ENCODE data around the gene IRF2BPL. TPM values are rescaled to one million over a fixed set of nuclear protein-coding genes. Genes with fewer than 3 reads are reported as not detected.
A peak's percentile ranks its signal among the peaks of the same experiment; 100 is the strongest.

The IRF2BPL gene
- total and polyA plus RNA-seq, 9 of the 15 experiments (the other 6 are each of a cell fraction or from before 2014, with no cell fraction given), result 0.52 to 21.6 (median 2.5) TPM

GRCh38 chr14:77040059-77040740 lies 11.7 kb upstream of the IRF2BPL start (continued):
- peak; percentile 42 for TF ChIP-seq HNRNPLL (IDR thresholded peaks at IDR 0.05; ENCODE audit: low read depth, low read length, poor library complexity, severe bottlenecking)
- TF ChIP-seq ZNF512 (tag; IDR thresholded peaks at IDR 0.05), result no peak
- TF ChIP-seq CCAR2 (IDR thresholded peaks at IDR 0.05; ENCODE audit: low read depth, low read length), result no peak
- no peak for TF ChIP-seq ZNF324 (CRISPR knock-in tag; IDR thresholded peaks at IDR 0.05)
- no peak for TF ChIP-seq ZNF12 (CRISPR knock-in tag; IDR thresholded peaks at IDR 0.05)
- no peak for TF ChIP-seq GTF2E2 (tag; IDR thresholded peaks at IDR 0.05)
- no peak for TF ChIP-seq YBX1 (IDR thresholded peaks at IDR 0.05)
- TF ChIP-seq MGA (IDR thresholded peaks at IDR 0.05), result no peak
- peak; percentile 87 for TF ChIP-seq TCF3 (CRISPR knock-in tag; IDR thresholded peaks at IDR 0.05)
- peak; percentile 80 for TF ChIP-seq CXXC5 (CRISPR knock-in tag; IDR thresholded peaks at IDR 0.05)
- no peak for TF ChIP-seq RBBP5 (IDR thresholded peaks at IDR 0.05; ENCODE audit: borderline replicate concordance, insufficient read depth, low read length, poor library complexity, severe bottlenecking)
- no peak for TF ChIP-seq BACH1 (tag; IDR thresholded peaks at IDR 0.05)
- no peak for TF ChIP-seq ZNF282 (CRISPR knock-in tag; IDR thresholded peaks at IDR 0.05)
- no peak for TF ChIP-seq ELF4 (CRISPR knock-in tag; IDR thresholded peaks at IDR 0.05)
- TF ChIP-seq HMG20B (CRISPR knock-in tag; IDR thresholded peaks at IDR 0.05), result no peak
- no peak for TF ChIP-seq KDM2B (CRISPR knock-in tag; IDR thresholded peaks at IDR 0.05)

All from K562 (cell line).